PFSK-1 (cell line): ENCODE results near the gene ZNF776.

ENCODE experiments used
- FOXP2 ChIP-seq: optimal IDR thresholded peaks from 2 replicates; pipeline ENCODE3; 2011; ENCODE audit warnings: borderline replicate concordance, control low read depth, inconsistent platforms; ENCODE audit not compliant: insufficient read depth; ENCODE audit errors: extremely low read length, extremely low read depth
- POLR2AphosphoS5 ChIP-seq: IDR thresholded peaks from 2 replicates; pipeline ENCODE4 v1.6.1; 2012; ENCODE audit warnings: low read depth, mild to moderate bottlenecking, control low read depth, low read length, moderate library complexity
- REST ChIP-seq, 2 experiments: IDR thresholded peaks; 2 replicates each; pipeline versions ENCODE4 v1.6.1 to v1.8.0; 2011 to 2012; ENCODE audit warnings: low read depth in 2 of 2, low read length in 2 of 2, control low read depth in 1 of 2, inconsistent platforms in 1 of 2, mild to moderate bottlenecking in 1 of 2, moderate library complexity in 1 of 2; ENCODE audit not compliant: insufficient read depth in 1 of 2
- SIN3A ChIP-seq: IDR thresholded peaks from 2 replicates; pipeline ENCODE4 v1.6.1; 2012; ENCODE audit warnings: mild to moderate bottlenecking, low read length, moderate library complexity, borderline replicate concordance; ENCODE audit not compliant: insufficient read depth
- TAF1 ChIP-seq: IDR thresholded peaks from 2 replicates; pipeline ENCODE4 v1.6.1; 2012; ENCODE audit warnings: low read length, control low read depth, borderline replicate concordance; ENCODE audit not compliant: insufficient read depth

Gene ZNF776

GRCh38 chr19:57769345-57770131 is 22.9 kb downstream of the ZNF776 start, which contains the start of gene ZNF586:
Gene ZNF586, plus strand, starts transcription at chr19:57769676. Its CDS starts 167 bp downstream, at chr19:57769843.
- TF ChIP-seq POLR2AphosphoS5 (peak; percentile 74), SIN3A (no peak)

GRCh38 chr19:57771417-57771816 is 24.8 kb downstream of the ZNF776 start:
- TF ChIP-seq SIN3A (no peak), TAF1 (no peak), REST (IDR thresholded peaks at IDR 0.05; ENCODE audit: insufficient read depth in 1 of 2, low read depth in 2 of 2, low read length in 2 of 2) (no peak), FOXP2 (no peak), POLR2AphosphoS5 (no peak)

GRCh38 chr19:57773488-57773887 is 26.9 kb downstream of the ZNF776 start:
- TF ChIP-seq REST (IDR thresholded peaks at IDR 0.05; ENCODE audit: insufficient read depth in 1 of 2, low read depth in 2 of 2, low read length in 2 of 2) (no peak), POLR2AphosphoS5 (no peak), SIN3A (no peak), FOXP2 (no peak), TAF1 (no peak)

GRCh38 chr19:57776764-57777296 is 30.2 kb downstream of the ZNF776 start:
- TF ChIP-seq FOXP2 (no peak), TAF1 (no peak), REST (IDR thresholded peaks at IDR 0.05; ENCODE audit: insufficient read depth in 1 of 2, low read depth in 2 of 2, low read length in 2 of 2) (no peak), SIN3A (no peak), POLR2AphosphoS5 (no peak)

- no peak for TF ChIP-seq TAF1
- no peak for TF ChIP-seq REST (IDR thresholded peaks at IDR 0.05; ENCODE audit: insufficient read depth in 1 of 2, low read depth in 2 of 2, low read length in 2 of 2)
- no peak for TF ChIP-seq SIN3A
- no peak for TF ChIP-seq FOXP2
- no peak for TF ChIP-seq POLR2AphosphoS5
Measured at GRCh38 chr19:57778336-57778735, 31.7 kb downstream of the ZNF776 start.
